OCI-LY3 (cell line): ENCODE data around the gene SGO2.
"Not testable (repeated sequence)": the region's sequence is repeated elsewhere in the genome, so short reads cannot be mapped to it uniquely, and the experiment has no call there.

ENCODE experiments used
- EZH2phosphoT487 ChIP-seq: fragments of 200-600 bp; shearing (Covaris generic); IDR thresholded peaks from 2 replicates; pipeline ENCODE4 v1.6.1; 2018; ENCODE audit warnings: antibody characterized with exemption, mixed run types, low read depth
- TF ChIP-seq, protein P1 (sequence below): fragments of 200-600, 300-600 bp; sonication (generic); IDR thresholded peaks from 2 replicates; pipeline ENCODE4 v1.5.1; 2014; ENCODE audit warnings: antibody characterized with exemption, low read length, low read depth

DNA sequence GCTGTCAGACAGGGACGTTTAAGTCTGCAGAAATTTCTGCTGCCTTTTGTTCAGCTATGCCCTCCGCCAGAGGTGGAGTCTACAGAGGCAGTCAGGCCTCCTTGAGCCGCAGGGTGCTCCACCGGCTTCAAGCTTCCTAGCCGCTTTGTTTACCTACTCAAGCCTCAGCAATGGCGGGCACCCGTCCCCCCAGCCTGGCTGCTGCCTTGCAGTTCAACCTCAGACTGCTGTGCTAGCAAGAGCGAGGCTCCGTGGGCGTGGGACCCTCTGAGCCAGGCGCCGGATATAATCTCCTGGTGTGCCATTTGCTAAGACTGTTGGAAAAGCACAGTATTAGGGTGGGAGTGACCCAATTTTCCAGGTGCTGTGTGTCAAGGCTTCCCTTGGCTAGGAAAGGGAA lies 40.6 kb downstream of the SGO2 start:
- TF ChIP-seq, protein P1, sequence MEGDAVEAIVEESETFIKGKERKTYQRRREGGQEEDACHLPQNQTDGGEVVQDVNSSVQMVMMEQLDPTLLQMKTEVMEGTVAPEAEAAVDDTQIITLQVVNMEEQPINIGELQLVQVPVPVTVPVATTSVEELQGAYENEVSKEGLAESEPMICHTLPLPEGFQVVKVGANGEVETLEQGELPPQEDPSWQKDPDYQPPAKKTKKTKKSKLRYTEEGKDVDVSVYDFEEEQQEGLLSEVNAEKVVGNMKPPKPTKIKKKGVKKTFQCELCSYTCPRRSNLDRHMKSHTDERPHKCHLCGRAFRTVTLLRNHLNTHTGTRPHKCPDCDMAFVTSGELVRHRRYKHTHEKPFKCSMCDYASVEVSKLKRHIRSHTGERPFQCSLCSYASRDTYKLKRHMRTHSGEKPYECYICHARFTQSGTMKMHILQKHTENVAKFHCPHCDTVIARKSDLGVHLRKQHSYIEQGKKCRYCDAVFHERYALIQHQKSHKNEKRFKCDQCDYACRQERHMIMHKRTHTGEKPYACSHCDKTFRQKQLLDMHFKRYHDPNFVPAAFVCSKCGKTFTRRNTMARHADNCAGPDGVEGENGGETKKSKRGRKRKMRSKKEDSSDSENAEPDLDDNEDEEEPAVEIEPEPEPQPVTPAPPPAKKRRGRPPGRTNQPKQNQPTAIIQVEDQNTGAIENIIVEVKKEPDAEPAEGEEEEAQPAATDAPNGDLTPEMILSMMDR: not testable (repeated sequence)
- TF ChIP-seq EZH2phosphoT487: not testable (repeated sequence)
